HepG2 (cell line): ENCODE measurements around the gene MRPS5.

Experiments used
- ZNF747 ChIP-seq: sonication (generic); formaldehyde crosslinking; IDR thresholded peaks from 2 replicates; pipeline ENCODE4 v1.8.1; 2023; ENCODE audit warnings: missing genetic modification reagents, mild to moderate bottlenecking, borderline replicate concordance
- TF ChIP-seq, protein P1 (sequence below): sonication (generic); formaldehyde crosslinking; IDR thresholded peaks from 2 replicates; pipeline ENCODE4 v1.5.0; 2020; ENCODE audit warnings: mild to moderate bottlenecking, missing genetic modification reagents, moderate library complexity
- TF ChIP-seq, protein P2 (sequence below): sonication (generic); formaldehyde crosslinking; IDR thresholded peaks from 2 replicates; pipeline ENCODE4 v1.4.0; 2020; ENCODE audit warnings: missing genetic modification reagents

DNA sequence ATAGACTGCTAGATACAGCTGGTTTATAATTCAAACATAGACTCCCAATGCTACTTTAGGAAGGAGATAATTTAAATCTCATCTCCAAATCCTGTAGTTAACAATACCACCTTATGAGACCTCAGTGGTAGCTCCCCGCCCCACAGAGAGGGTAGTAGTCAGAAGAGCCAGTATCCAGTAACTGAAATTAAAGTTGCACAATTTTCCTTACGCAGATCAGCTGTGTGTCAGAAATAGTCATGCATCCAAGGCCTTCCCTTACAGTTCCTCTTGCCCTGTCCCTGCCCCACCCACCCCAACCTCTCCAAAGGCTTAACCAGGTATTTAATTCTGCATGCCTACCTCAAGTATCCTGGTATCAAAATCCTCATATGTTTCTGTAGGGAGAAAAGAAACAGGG, 15.5 kb downstream of the MRPS5 start:
- TF ChIP-seq, protein P1, sequence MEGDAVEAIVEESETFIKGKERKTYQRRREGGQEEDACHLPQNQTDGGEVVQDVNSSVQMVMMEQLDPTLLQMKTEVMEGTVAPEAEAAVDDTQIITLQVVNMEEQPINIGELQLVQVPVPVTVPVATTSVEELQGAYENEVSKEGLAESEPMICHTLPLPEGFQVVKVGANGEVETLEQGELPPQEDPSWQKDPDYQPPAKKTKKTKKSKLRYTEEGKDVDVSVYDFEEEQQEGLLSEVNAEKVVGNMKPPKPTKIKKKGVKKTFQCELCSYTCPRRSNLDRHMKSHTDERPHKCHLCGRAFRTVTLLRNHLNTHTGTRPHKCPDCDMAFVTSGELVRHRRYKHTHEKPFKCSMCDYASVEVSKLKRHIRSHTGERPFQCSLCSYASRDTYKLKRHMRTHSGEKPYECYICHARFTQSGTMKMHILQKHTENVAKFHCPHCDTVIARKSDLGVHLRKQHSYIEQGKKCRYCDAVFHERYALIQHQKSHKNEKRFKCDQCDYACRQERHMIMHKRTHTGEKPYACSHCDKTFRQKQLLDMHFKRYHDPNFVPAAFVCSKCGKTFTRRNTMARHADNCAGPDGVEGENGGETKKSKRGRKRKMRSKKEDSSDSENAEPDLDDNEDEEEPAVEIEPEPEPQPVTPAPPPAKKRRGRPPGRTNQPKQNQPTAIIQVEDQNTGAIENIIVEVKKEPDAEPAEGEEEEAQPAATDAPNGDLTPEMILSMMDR (CRISPR knock-in tag), result no peak
- TF ChIP-seq ZNF747, result no peak
- TF ChIP-seq, protein P2, sequence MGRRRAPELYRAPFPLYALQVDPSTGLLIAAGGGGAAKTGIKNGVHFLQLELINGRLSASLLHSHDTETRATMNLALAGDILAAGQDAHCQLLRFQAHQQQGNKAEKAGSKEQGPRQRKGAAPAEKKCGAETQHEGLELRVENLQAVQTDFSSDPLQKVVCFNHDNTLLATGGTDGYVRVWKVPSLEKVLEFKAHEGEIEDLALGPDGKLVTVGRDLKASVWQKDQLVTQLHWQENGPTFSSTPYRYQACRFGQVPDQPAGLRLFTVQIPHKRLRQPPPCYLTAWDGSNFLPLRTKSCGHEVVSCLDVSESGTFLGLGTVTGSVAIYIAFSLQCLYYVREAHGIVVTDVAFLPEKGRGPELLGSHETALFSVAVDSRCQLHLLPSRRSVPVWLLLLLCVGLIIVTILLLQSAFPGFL (CRISPR knock-in tag), result no peak
